HepG2 (cell line): Measurements from ENCODE around the gene CSNK2B. TPM values are rescaled to one million over a fixed set of nuclear protein-coding genes. Genes with fewer than 3 reads are reported as not detected.

Experiments used
- CEBPB ChIP-seq: IDR thresholded peaks from 2 replicates; pipeline ENCODE4 v1.6.1; 2011; ENCODE audit warnings: low read depth, low read length, improper control_type of control experiment, borderline replicate concordance
- HNRNPLL ChIP-seq: fragments of 200-400 bp; formaldehyde crosslinking; IDR thresholded peaks from 2 replicates; pipeline ENCODE4 v1.6.1; 2017; ENCODE audit warnings: mild to moderate bottlenecking, low read depth, low read length; ENCODE audit not compliant: poor library complexity, severe bottlenecking
- HNRNPUL1 ChIP-seq: fragments of 200-400 bp; formaldehyde crosslinking; IDR thresholded peaks from 2 replicates; pipeline ENCODE4 v1.6.1; 2017; ENCODE audit warnings: low read depth, mild to moderate bottlenecking, low read length, moderate library complexity
- MLX ChIP-seq: IDR thresholded peaks from 2 replicates; pipeline ENCODE4 v1.6.1; 2016
- MLXIP ChIP-seq: sonication (generic); formaldehyde crosslinking; IDR thresholded peaks from 2 replicates; pipeline ENCODE4 v1.9.0; 2021; ENCODE audit warnings: missing genetic modification reagents, borderline replicate concordance
- PATZ1 ChIP-seq: sonication (generic); formaldehyde crosslinking; IDR thresholded peaks from 2 replicates; pipeline ENCODE4 v1.4.0; 2020; ENCODE audit warnings: missing genetic modification reagents
- PITX1 ChIP-seq: sonication (generic); formaldehyde crosslinking; IDR thresholded peaks from 2 replicates; pipeline ENCODE4 v1.5.1; 2020; ENCODE audit warnings: mild to moderate bottlenecking, missing genetic modification reagents
- SKIL ChIP-seq: sonication (generic); formaldehyde crosslinking; IDR thresholded peaks from 2 replicates; pipeline ENCODE4 v1.8.0; 2022; ENCODE audit warnings: missing genetic modification reagents, mild to moderate bottlenecking, moderate library complexity, borderline replicate concordance
- SNAPC5 ChIP-seq: sonication (generic); formaldehyde crosslinking; IDR thresholded peaks from 2 replicates; pipeline ENCODE4 v1.8.1; 2023; ENCODE audit warnings: mild to moderate bottlenecking, missing genetic modification reagents, borderline replicate concordance
- TBX3 ChIP-seq: fragments of 450-650 bp; IDR thresholded peaks from 2 replicates; pipeline ENCODE4 v1.6.1; 2017; ENCODE audit warnings: antibody characterized with exemption, mild to moderate bottlenecking, inconsistent platforms, borderline replicate concordance
- ZFP1 ChIP-seq: IDR thresholded peaks from 2 replicates; pipeline ENCODE4 v1.6.1; 2016
- ZFP37 ChIP-seq: sonication (generic); formaldehyde crosslinking; IDR thresholded peaks from 2 replicates; pipeline ENCODE4 v1.4.0; 2020; ENCODE audit warnings: missing genetic modification reagents, borderline replicate concordance
- ZNF143 ChIP-seq: sonication (generic); formaldehyde crosslinking; IDR thresholded peaks from 2 replicates; pipeline ENCODE4 v1.4.0; 2020; ENCODE audit warnings: missing genetic modification reagents
- ZNF230 ChIP-seq: sonication (generic); formaldehyde crosslinking; IDR thresholded peaks from 2 replicates; pipeline ENCODE4 v1.4.0; 2020; ENCODE audit warnings: mild to moderate bottlenecking, missing genetic modification reagents
- ZNF274 ChIP-seq: sonication (generic); formaldehyde crosslinking; IDR thresholded peaks from 2 replicates; pipeline ENCODE4 v1.5.1; 2020; ENCODE audit warnings: mild to moderate bottlenecking, missing genetic modification reagents
- ZNF530 ChIP-seq: sonication (generic); formaldehyde crosslinking; IDR thresholded peaks from 2 replicates; pipeline ENCODE4 v1.5.0; 2020; ENCODE audit warnings: low read depth, mild to moderate bottlenecking, missing genetic modification reagents
- ZNF780A ChIP-seq: sonication (generic); formaldehyde crosslinking; IDR thresholded peaks from 2 replicates; pipeline ENCODE4 v1.8.0; 2022; ENCODE audit warnings: mild to moderate bottlenecking, missing genetic modification reagents, moderate library complexity
- ZNF816 ChIP-seq: sonication (generic); formaldehyde crosslinking; IDR thresholded peaks from 2 replicates; pipeline ENCODE4 v1.8.0; 2022; ENCODE audit warnings: missing genetic modification reagents, mild to moderate bottlenecking, borderline replicate concordance
- ZNF878 ChIP-seq: sonication (generic); formaldehyde crosslinking; IDR thresholded peaks from 2 replicates; pipeline ENCODE4 v1.8.1; 2023; ENCODE audit warnings: mild to moderate bottlenecking, missing genetic modification reagents, moderate library complexity
- ZNF879 ChIP-seq: sonication (generic); formaldehyde crosslinking; IDR thresholded peaks from 2 replicates; pipeline ENCODE4 v1.8.1; 2023; ENCODE audit warnings: missing genetic modification reagents
- ZSCAN31 ChIP-seq: sonication (generic); formaldehyde crosslinking; IDR thresholded peaks from 2 replicates; pipeline ENCODE4 v1.5.0; 2020; ENCODE audit warnings: low read depth, mild to moderate bottlenecking, missing genetic modification reagents
- polyA plus RNA-seq, 8 experiments: library from polyadenylated mRNA; depleted of rRNA in 3 of 8; stranded (reverse) in 7 of 8; unstranded in 1 of 8; fragments of >200 nt; fragmentation: Illumina TruSeq in 4 of 8; extraction: Trizol in 4 of 8; gene quantifications; 2 replicates each; pipeline versions ENCODE4 v1.2.1 to v1.2.3, GENCODE V29; 2011 to 2016; ENCODE audit warnings: low read depth in 4 of 8, missing spikeins in 1 of 8, mixed read lengths in 1 of 8; ENCODE audit not compliant: insufficient read depth in 1 of 8
- total RNA-seq, 5 experiments: library from RNA; depleted of rRNA; stranded (reverse); fragments of >200 nt; fragmentation: Illumina TruSeq; extraction: Trizol; gene quantifications; 2 replicates each; pipeline ENCODE4 v1.2.3, GENCODE V29; 2016; ENCODE audit warnings: low read depth in 1 of 5

CSNK2B gene
- total and polyA plus RNA-seq, 2 of the 13 experiments (the other 11 are each of a cell fraction or from before 2014, with no cell fraction given), result 111 to 296 TPM

GRCh38 chr6:31664790-31665500, 935 bp upstream of the CSNK2B start, which contains the start of gene GPANK1 (continued):
- TF ChIP-seq ZNF816 (CRISPR knock-in tag), result peak; percentile 95
- peak; percentile 42; the same call in 1 of the 2 replicates for TF ChIP-seq ZFP37 (CRISPR knock-in tag)
- 0 out of 2 replicates have a peak, but pooled peaks have one; percentile 57 for TF ChIP-seq ZNF530
- 0 out of 2 replicates have a peak, but pooled peaks have one; percentile 23 for TF ChIP-seq SNAPC5 (CRISPR knock-in tag)
- TF ChIP-seq ZSCAN31 (CRISPR knock-in tag), result no peak
- TF ChIP-seq ZNF143, result peak; percentile 68
- TF ChIP-seq MLXIP (CRISPR knock-in tag), result peak; percentile 39; the same call in 1 of the 2 replicates
- TF ChIP-seq ZNF878 (CRISPR knock-in tag), result peak; percentile 88; the same call in 1 of the 2 replicates
- TF ChIP-seq SKIL (CRISPR knock-in tag), result no peak
- no peak for TF ChIP-seq HNRNPUL1
- TF ChIP-seq ZNF879 (CRISPR knock-in tag), result no peak
- TF ChIP-seq TBX3, result no peak
- TF ChIP-seq MLX (CRISPR knock-in tag), result peak; percentile 43; the same call in 1 of the 2 replicates
- TF ChIP-seq PATZ1 (CRISPR knock-in tag), result peak; percentile 80
- peak; percentile 94 for TF ChIP-seq ZNF274 (CRISPR knock-in tag)
- no peak for TF ChIP-seq HNRNPLL
- peak; percentile 50; the same call in 1 of the 2 replicates for TF ChIP-seq CEBPB
- peak; percentile 53; the same call in 1 of the 2 replicates for TF ChIP-seq ZNF780A (CRISPR knock-in tag)
- TF ChIP-seq ZNF230, result 0 out of 2 replicates have a peak, but pooled peaks have one; percentile 20
- TF ChIP-seq ZFP1 (CRISPR knock-in tag), result 0 out of 2 replicates have a peak, but pooled peaks have one; percentile 11
- 0 out of 2 replicates have a peak, but pooled peaks have one; percentile 67 for TF ChIP-seq PITX1 (CRISPR knock-in tag)
